Stimulated activated naive CD8-positive, alpha-beta T cell treated with anti-CD3 and anti-CD28 coated beads, Interleukin-15, amount 100 ng/mL, for 72 hours (primary cell): ENCODE measurements around the gene SLC44A1.

ENCODE experiments used
- ATAC-seq: fragments of 150-1000 bp; cut with Tn5 transposase; 2 replicates; pipeline ENCODE4 v1.10.0; 2021; ENCODE audit warnings: mild to moderate bottlenecking, moderate library complexity
- DNase-seq, 2 donors: peaks; one replicate each; pipeline ENCODE4 v3.0.0; 2021 to 2022
- H3K27ac Mint-ChIP-seq, 2 donors: one replicate each; pipeline ENCODE4 v1.8.0; 2022; ENCODE audit warnings: mild to moderate bottlenecking in 2 of 2, mixed read lengths in 2 of 2, moderate library complexity in 2 of 2
- H3K27me3 Mint-ChIP-seq: one replicate; pipeline ENCODE4 v1.8.0; 2022; ENCODE audit warnings: mixed read lengths
- H3K4me1 Mint-ChIP-seq: one replicate; pipeline ENCODE4 v1.8.0; 2022; ENCODE audit warnings: mild to moderate bottlenecking, mixed read lengths
- H3K4me3 Mint-ChIP-seq, 2 donors: one replicate each; pipeline ENCODE4 v1.8.0; 2022; ENCODE audit warnings: mild to moderate bottlenecking in 2 of 2, mixed read lengths in 2 of 2, moderate library complexity in 1 of 2
- H3K9me3 Mint-ChIP-seq, 2 donors: one replicate each; pipeline ENCODE4 v1.8.0; 2022; ENCODE audit warnings: mixed read lengths in 2 of 2

SLC44A1 gene

GRCh38 chr9:105421154-105421553, 176.7 kb downstream of the SLC44A1 start:
- no peak for ATAC-seq
- Mint-ChIP-seq H3K4me3 (no peak overlapping the region), H3K4me1 (peaks cover 4% of the 10 kb centered on the region), H3K9me3 (no peaks in the 10 kb centered on the region), H3K27ac (no peak overlapping the region), H3K27me3 (no peaks in the 10 kb centered on the region)
- no peak for DNase-seq

DNA sequence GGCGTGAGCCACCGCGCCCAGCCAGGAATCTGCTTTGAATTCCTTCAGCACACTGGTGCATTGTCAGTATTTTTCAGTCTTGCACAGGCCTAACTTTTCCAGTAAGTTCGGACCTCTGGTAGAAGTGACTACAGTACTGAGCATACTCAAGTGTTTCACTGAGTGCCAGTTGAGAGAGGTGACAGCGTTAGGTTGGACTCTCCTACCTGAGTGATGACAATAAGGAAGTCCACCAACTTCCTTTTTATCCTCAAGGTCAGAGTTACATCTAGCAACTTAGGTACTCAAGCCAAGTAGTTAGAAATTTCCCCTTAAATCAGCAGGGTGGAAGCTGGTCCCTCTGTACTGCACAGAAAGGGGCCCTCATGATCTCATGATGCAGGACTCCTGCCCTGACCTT, 177.4 kb downstream of the SLC44A1 start:
- DNase-seq (no peak), ATAC-seq (no peak)

GRCh38 chr9:105425816-105426433, 181.5 kb downstream of the SLC44A1 start:
- H3K27me3 Mint-ChIP-seq = no peaks in the 10 kb centered on the region
- H3K4me3 Mint-ChIP-seq = no peak overlapping the region
- no peak for DNase-seq
- H3K4me1 Mint-ChIP-seq = no peaks in the 10 kb centered on the region
- no peak for ATAC-seq
- H3K9me3 Mint-ChIP-seq = no peaks in the 10 kb centered on the region
- H3K27ac Mint-ChIP-seq = no peak overlapping the region

More for the DNA sequence above, 177.4 kb downstream of the SLC44A1 start:
- Mint-ChIP-seq H3K9me3 (no peaks in the 10 kb centered on the region), H3K27me3 (no peaks in the 10 kb centered on the region), H3K4me1 (peaks cover 2% of the 10 kb centered on the region), H3K27ac (no peak overlapping the region), H3K4me3 (no peak overlapping the region)

DNA sequence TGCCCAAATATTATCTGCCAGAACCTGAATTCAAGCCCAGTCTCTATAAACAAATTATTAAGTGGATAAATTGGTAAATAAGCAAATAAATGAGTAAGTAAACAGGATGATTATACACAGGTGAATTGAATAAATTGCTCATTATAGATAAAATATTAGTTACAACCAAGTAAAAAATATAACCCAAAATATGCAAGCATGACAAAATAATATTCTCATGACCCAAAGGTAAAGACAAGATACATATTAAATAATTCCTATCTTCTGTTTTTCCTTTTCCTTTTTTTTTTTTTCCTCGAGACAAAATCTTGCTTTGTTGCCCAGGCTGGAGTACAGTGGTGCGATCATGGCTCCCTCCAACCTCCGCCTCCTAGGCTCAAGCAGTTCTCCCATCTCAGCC, 182.2 kb downstream of the SLC44A1 start:
- H3K4me1 Mint-ChIP-seq = no peaks in the 10 kb centered on the region
- no peak overlapping the region for H3K4me3 Mint-ChIP-seq
- no peak for ATAC-seq
- H3K27me3 Mint-ChIP-seq = no peaks in the 10 kb centered on the region
- DNase-seq = no peak
- H3K27ac Mint-ChIP-seq = no peak overlapping the region
- no peaks in the 10 kb centered on the region for H3K9me3 Mint-ChIP-seq

- peaks cover 10% of the 10 kb centered on the region for H3K27me3 Mint-ChIP-seq
- H3K4me1 Mint-ChIP-seq = no peaks in the 10 kb centered on the region
- H3K4me3 Mint-ChIP-seq = no peak overlapping the region
- ATAC-seq (no peak), DNase-seq (no peak)
- H3K9me3 Mint-ChIP-seq = peaks cover 0 to 7% of the 10 kb centered on the region in 2 donors
- H3K27ac Mint-ChIP-seq = no peak overlapping the region
Measured at GRCh38 chr9:105431424-105432246, 187.2 kb downstream of the SLC44A1 start.

DNA sequence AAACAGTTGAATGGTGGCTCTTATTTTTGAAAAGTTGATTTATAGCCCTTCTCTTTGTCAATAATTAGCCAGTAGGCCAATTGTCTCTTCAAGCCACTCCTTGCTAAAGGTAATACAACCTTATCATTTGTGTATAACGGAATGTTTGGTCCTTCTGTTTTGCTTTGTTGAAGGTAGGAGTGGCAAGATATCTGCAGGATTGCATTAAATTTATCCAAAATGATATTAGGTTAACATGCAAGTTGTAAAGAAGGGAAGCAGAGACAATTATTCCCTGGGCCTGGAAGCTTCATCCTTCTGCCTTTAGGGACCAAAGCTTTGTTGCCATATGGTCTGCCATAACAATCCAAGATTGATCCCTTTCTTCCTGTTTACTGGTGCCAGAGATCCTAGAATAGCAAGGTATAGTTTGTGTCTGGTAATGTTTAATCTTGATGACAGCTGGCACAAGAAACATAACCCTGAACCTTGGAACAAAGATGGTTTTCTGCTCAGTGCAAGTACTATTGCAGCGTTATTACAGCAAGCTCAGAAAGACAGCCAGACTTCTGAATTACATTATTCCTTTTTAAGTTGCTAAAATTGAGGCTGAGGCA, 187.9 kb downstream of the SLC44A1 start:
- Mint-ChIP-seq H3K4me3 (no peak overlapping the region), H3K4me1 (no peaks in the 10 kb centered on the region), H3K9me3 (peaks cover 0 to 7% of the 10 kb centered on the region in 2 donors), H3K27me3 (peaks cover 10% of the 10 kb centered on the region), H3K27ac (no peak overlapping the region)
- DNase-seq = no peak
- no peak for ATAC-seq

- Mint-ChIP-seq H3K9me3 (peaks cover 0 to 7% of the 10 kb centered on the region in 2 donors), H3K4me3 (no peak overlapping the region), H3K27me3 (peaks cover 10% of the 10 kb centered on the region), H3K27ac (no peak overlapping the region), H3K4me1 (no peaks in the 10 kb centered on the region)
- DNase-seq (no peak), ATAC-seq (no peak)
Measured at GRCh38 chr9:105435453-105435852, 191.0 kb downstream of the SLC44A1 start.

DNA sequence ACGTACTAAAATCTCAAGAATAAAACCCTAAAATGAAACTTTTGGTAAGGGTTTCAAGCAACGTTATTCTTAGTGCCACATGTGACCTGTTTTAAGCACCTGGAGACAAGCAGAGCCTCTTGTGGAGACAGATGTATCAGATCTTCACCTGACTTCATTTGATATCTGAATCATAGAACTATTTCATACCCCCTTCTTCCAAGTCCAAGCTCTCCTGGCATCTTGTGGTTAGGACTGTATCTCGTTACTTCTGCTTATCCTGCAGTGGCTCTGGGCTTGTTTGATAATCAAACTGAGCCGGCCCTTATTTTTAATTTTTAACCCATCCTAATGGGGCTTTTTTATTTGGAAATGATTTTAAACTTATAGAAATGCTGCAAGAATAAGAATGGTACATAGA, 192.3 kb downstream of the SLC44A1 start:
- no peak for DNase-seq
- Mint-ChIP-seq H3K27me3 (peaks cover 10% of the 10 kb centered on the region), H3K27ac (no peak overlapping the region), H3K4me3 (no peak overlapping the region), H3K9me3 (peaks cover 0 to 7% of the 10 kb centered on the region in 2 donors), H3K4me1 (no peaks in the 10 kb centered on the region)
- ATAC-seq = no peak

- no peak for ATAC-seq
- H3K4me3 Mint-ChIP-seq = no peak overlapping the region
- DNase-seq = no peak
- H3K27me3 Mint-ChIP-seq = peaks cover 7% of the 10 kb centered on the region
- H3K27ac Mint-ChIP-seq = no peak overlapping the region
- no peaks in the 10 kb centered on the region for H3K4me1 Mint-ChIP-seq
- peaks cover 0 to 7% of the 10 kb centered on the region in 2 donors for H3K9me3 Mint-ChIP-seq
Measured at GRCh38 chr9:105437704-105438103, 193.3 kb downstream of the SLC44A1 start.

- Mint-ChIP-seq H3K9me3 (peaks cover 0 to 7% of the 10 kb centered on the region in 2 donors), H3K27ac (no peak overlapping the region), H3K4me1 (no peaks in the 10 kb centered on the region), H3K27me3 (peaks cover 1% of the 10 kb centered on the region), H3K4me3 (no peak overlapping the region)
- ATAC-seq (no peak), DNase-seq (no peak)
Measured at GRCh38 chr9:105438141-105438806, 193.8 kb downstream of the SLC44A1 start.

- peaks cover 0 to 7% of the 10 kb centered on the region in 2 donors for H3K9me3 Mint-ChIP-seq
- H3K4me1 Mint-ChIP-seq = no peaks in the 10 kb centered on the region
- H3K27me3 Mint-ChIP-seq = no peaks in the 10 kb centered on the region
- DNase-seq = no peak
- H3K27ac Mint-ChIP-seq = no peak overlapping the region
- no peak overlapping the region for H3K4me3 Mint-ChIP-seq
- ATAC-seq = no peak
Measured at GRCh38 chr9:105439428-105439827, 195.0 kb downstream of the SLC44A1 start.

- H3K9me3 Mint-ChIP-seq = no peaks in the 10 kb centered on the region
- H3K27me3 Mint-ChIP-seq = no peaks in the 10 kb centered on the region
- H3K27ac Mint-ChIP-seq = no peak overlapping the region
- DNase-seq = no peak
- ATAC-seq = no peak
- no peaks in the 10 kb centered on the region for H3K4me1 Mint-ChIP-seq
- no peak overlapping the region for H3K4me3 Mint-ChIP-seq
Measured at GRCh38 chr9:105441616-105442160, 197.2 kb downstream of the SLC44A1 start.

DNA sequence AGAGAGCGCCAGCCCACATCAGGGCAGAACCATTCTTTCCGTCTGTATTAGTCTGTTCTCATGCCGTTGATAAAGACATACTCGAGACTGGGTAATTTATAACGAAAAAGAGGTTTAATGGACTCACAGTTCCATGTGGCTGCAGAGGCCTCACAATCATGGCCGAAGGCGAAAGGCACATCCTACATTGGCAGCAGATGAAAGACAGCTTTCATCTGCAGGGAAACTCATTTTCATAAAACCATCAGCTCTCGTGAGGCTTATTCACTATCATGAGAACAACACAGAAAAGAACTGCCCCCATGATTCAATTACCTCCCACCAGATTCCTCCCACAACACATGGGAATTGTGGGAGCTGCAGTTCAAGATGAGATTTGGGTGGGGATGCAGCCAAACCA, 198.7 kb downstream of the SLC44A1 start:
- H3K4me3 Mint-ChIP-seq = no peak overlapping the region
- DNase-seq (no peak), ATAC-seq (no peak)
- no peaks in the 10 kb centered on the region for H3K27me3 Mint-ChIP-seq
- no peaks in the 10 kb centered on the region for H3K9me3 Mint-ChIP-seq
- H3K27ac Mint-ChIP-seq = no peak overlapping the region
- peaks cover 6% of the 10 kb centered on the region for H3K4me1 Mint-ChIP-seq

- Mint-ChIP-seq H3K4me3 (no peak overlapping the region), H3K4me1 (peaks cover 12% of the 10 kb centered on the region), H3K27ac (no peak overlapping the region), H3K27me3 (no peaks in the 10 kb centered on the region), H3K9me3 (no peaks in the 10 kb centered on the region)
- DNase-seq (no peak), ATAC-seq (no peak)
Measured at GRCh38 chr9:105444130-105444529, 199.7 kb downstream of the SLC44A1 start.

DNA sequence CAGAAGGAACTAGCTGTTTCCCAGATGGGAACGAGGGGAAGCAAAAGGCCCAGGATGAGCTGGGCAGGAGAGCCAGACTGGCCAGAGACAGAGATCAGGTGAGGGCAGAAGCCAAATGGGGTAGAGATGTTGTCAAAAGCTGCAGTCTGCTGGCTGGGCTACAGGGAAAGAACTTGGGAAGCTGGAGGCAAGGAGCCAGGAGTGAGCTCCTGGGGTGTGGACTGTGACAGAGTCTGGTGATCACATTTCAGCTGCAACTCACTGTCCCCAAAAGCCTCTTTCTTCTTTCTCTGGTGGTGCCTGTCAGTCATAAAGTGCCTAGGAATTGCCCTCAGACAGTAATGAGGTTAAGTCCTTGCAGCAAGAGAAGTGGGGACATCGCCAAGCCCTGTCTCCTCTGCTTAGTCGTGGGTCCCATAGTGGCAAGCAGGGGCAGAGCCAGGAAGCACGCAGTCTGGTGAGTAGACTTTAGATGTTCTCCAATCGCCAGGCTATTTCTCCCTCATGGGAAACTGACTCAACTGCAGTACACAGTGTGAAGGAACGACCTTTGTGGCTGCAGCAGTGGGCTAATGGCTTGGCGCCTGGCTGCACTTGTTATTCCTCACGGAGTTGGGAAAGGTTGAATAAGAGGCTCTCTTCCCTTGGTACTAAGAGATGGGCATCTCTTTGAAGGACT, 200.9 kb downstream of the SLC44A1 start:
- no peak for ATAC-seq
- Mint-ChIP-seq H3K27ac (no peak overlapping the region), H3K4me3 (no peak overlapping the region), H3K27me3 (no peaks in the 10 kb centered on the region), H3K4me1 (peaks cover 12% of the 10 kb centered on the region), H3K9me3 (no peaks in the 10 kb centered on the region)
- DNase-seq = no peak
